ENCODE data around the gene ZIC1.

The ZIC1 gene

GRCh38 chr3:147409143-147410115 is at the start of gene ZIC1:
TSS of gene ZIC1 (plus strand) at chr3:147409365. CDS start at chr3:147410113, 748 bp downstream.
- DNase-seq = no peak

- DNase-seq = no peak
Measured at GRCh38 chr3:147360051-147360439, 49.1 kb upstream of the ZIC1 start.

- no peak for DNase-seq
Measured at GRCh38 chr3:147360646-147361453, 48.3 kb upstream of the ZIC1 start.

GRCh38 chr3:147361454-147362420 is 47.4 kb upstream of the ZIC1 start:
- DNase-seq = no peak

GRCh38 chr3:147364771-147365170 is 44.4 kb upstream of the ZIC1 start:
- no peak for DNase-seq

- DNase-seq = no peak
Measured at GRCh38 chr3:147365196-147366115, 43.7 kb upstream of the ZIC1 start.

- no peak for DNase-seq
Measured at GRCh38 chr3:147367676-147368075, 41.5 kb upstream of the ZIC1 start.

GRCh38 chr3:147368151-147368550 is 41.0 kb upstream of the ZIC1 start:
- no peak for DNase-seq

- DNase-seq = no peak
Measured at GRCh38 chr3:147368561-147369221, 40.5 kb upstream of the ZIC1 start.

GRCh38 chr3:147369231-147369630 is 39.9 kb upstream of the ZIC1 start:
- no peak for DNase-seq

- no peak for DNase-seq
Measured at GRCh38 chr3:147369661-147370123, 39.5 kb upstream of the ZIC1 start.

GRCh38 chr3:147370349-147370748 is 38.8 kb upstream of the ZIC1 start:
- DNase-seq = no peak

GRCh38 chr3:147371140-147371539 is 38.0 kb upstream of the ZIC1 start:
- no peak for DNase-seq

- DNase-seq = no peak
Measured at GRCh38 chr3:147371771-147372340, 37.3 kb upstream of the ZIC1 start.

GRCh38 chr3:147372525-147373027 is 36.6 kb upstream of the ZIC1 start:
- DNase-seq = no peak

- no peak for DNase-seq
Measured at GRCh38 chr3:147373301-147373700, 35.9 kb upstream of the ZIC1 start.

GRCh38 chr3:147377412-147378367 is 31.5 kb upstream of the ZIC1 start:
- no peak for DNase-seq

- DNase-seq = no peak
Measured at GRCh38 chr3:147379651-147380050, 29.5 kb upstream of the ZIC1 start.

GRCh38 chr3:147380387-147380951 is 28.7 kb upstream of the ZIC1 start:
- DNase-seq = no peak
